Aortic smooth muscle cell (primary cell): ENCODE data around the gene ITGA11. TPM values are rescaled to one million over a fixed set of nuclear protein-coding genes. Genes with fewer than 3 reads are reported as not detected.

Experiments
- total RNA-seq: library from RNA; depleted of rRNA; stranded (reverse); fragments of >200 nt; gene quantifications from 2 replicates; pipeline ENCODE4 v1.2.3, GENCODE V29; 2014

Gene ITGA11
- 24.3 and 43.8 TPM in 2 replicates for total RNA-seq

GRCh38 chr15:68431792-68432401 is at the start of gene ITGA11:
TSS of gene ITGA11 (minus strand) at chr15:68432163. CDS start at chr15:68432066, 97 bp downstream.

GRCh38 chr15:68277603-68278344 is 154.2 kb downstream of the ITGA11 start, which contains the start of gene FEM1B:
TSS of gene FEM1B (plus strand) at chr15:68277745. CDS start at chr15:68278418, 673 bp downstream.

Other genes with a start within 250 kb of the ITGA11 start
- gene CALML4, start 226.8 kb downstream of the ITGA11 start, total RNA-seq: 1.6 and 2.9 TPM in 2 replicates
- 7.9 and 10.6 TPM in 2 replicates for gene CLN6, start 202.4 kb downstream of the ITGA11 start, total RNA-seq
- 44.9 and 45.4 TPM in 2 replicates for gene FEM1B, start 154.4 kb downstream of the ITGA11 start, total RNA-seq
- gene CORO2B, start 146.8 kb upstream of the ITGA11 start, total RNA-seq: 4.8 and 5.5 TPM in 2 replicates